ENCODE measurements around the gene IFIT3. TPM values are rescaled to one million over a fixed set of nuclear protein-coding genes. Genes with fewer than 3 reads are reported as not detected.

Gene IFIT3
- total RNA-seq, 1 experiment from 2014 or later = 7.2 TPM

- no TSS peak for BruUV-seq (replicated peaks)
- POLR2A ChIA-PET (ENCODE audit: unreplicated experiment) = interaction anchor here (0.6 kb wide), 1 partner anchor 64 kb away, joined by 4 read pairs; no protein-coding TSS in a partner anchor
- no peaks in the 10 kb centered on the region for H3K27me3 ChIP-seq (ENCODE audit: insufficient read depth, low read depth)
- H4K20me1 ChIP-seq (ENCODE audit: insufficient read depth) = no peaks in the 10 kb centered on the region
- peaks cover 16% of the 10 kb centered on the region; the same call in 1 of the 2 replicates for H3F3A ChIP-seq (ENCODE audit: insufficient read depth, low read depth)
- no peak overlapping the region for H3K4me2 ChIP-seq
- peaks cover 20% of the 10 kb centered on the region for H3K4me1 ChIP-seq (replicated peaks; ENCODE audit: insufficient read depth)
- no peaks in the 10 kb centered on the region for H3K36me3 ChIP-seq (ENCODE audit: low read depth)
- no peak for TF ChIP-seq EZH2 (IDR thresholded peaks at IDR 0.05; ENCODE audit: low read depth)
- TF ChIP-seq, protein P1, sequence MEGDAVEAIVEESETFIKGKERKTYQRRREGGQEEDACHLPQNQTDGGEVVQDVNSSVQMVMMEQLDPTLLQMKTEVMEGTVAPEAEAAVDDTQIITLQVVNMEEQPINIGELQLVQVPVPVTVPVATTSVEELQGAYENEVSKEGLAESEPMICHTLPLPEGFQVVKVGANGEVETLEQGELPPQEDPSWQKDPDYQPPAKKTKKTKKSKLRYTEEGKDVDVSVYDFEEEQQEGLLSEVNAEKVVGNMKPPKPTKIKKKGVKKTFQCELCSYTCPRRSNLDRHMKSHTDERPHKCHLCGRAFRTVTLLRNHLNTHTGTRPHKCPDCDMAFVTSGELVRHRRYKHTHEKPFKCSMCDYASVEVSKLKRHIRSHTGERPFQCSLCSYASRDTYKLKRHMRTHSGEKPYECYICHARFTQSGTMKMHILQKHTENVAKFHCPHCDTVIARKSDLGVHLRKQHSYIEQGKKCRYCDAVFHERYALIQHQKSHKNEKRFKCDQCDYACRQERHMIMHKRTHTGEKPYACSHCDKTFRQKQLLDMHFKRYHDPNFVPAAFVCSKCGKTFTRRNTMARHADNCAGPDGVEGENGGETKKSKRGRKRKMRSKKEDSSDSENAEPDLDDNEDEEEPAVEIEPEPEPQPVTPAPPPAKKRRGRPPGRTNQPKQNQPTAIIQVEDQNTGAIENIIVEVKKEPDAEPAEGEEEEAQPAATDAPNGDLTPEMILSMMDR (conservative IDR thresholded peaks at IDR 0.05) = no peak
- no peak overlapping the region for H3K27ac ChIP-seq
- H3K79me2 ChIP-seq (ENCODE audit: low read depth) = no peaks in the 10 kb centered on the region
- H3K9me2 ChIP-seq (ENCODE audit: insufficient read depth) = no peaks in the 10 kb centered on the region
- no peaks in the 10 kb centered on the region for H3K9me3 ChIP-seq (ENCODE audit: insufficient read depth, low read depth)
- DNase-seq = no peak
- CTCF ChIA-PET = no interaction called here
- H3K4me3 ChIP-seq = no peak overlapping the region
- no peak overlapping the region for H2AFZ ChIP-seq
- intact Hi-C loops (cut with micrococcal nuclease; ENCODE audit: unreplicated experiment) = no loop called here
Measured at GRCh38 chr10:89342206-89342958, 14.6 kb downstream of the IFIT3 start.

DNA sequence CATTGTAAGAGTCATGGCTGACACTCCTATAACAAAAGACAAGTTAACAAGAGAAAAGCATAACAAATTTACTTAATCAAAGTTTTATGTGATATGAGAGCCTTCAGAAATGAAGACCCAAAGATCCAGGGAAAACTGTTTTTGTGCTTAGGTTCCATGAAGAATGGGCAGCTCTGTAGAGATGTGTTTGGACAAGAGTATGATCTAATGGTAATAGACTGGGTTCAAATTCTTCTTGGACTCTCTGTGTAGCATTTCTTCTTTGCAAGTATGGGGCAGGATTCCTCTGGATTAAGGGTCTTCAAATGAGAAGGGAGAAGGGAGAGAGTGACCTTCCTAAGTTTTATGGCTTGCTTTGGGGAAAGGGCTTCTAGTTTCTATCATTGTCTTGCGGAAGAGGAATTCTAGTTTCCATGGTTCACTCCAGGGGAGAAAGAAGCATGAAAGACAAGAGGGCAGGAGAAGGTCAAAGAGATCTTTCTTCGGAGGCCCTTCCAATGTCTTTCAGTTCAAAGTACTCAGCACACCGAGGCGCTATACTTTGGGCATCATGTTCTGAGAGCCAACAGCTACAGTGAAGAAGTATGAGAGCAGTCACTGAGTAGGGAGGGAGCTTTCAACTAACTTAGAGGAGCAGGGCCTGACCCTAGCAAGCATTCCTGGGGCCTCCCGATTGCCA lies 15.4 kb downstream of the IFIT3 start:
- no TSS peak for BruUV-seq (replicated peaks)
- Histone ChIP-seq H3K4me2 (no peak overlapping the region), H4K20me1 (ENCODE audit: insufficient read depth) (no peaks in the 10 kb centered on the region), H3K27me3 (ENCODE audit: insufficient read depth, low read depth) (no peaks in the 10 kb centered on the region), H3K36me3 (ENCODE audit: low read depth) (no peaks in the 10 kb centered on the region), H3K9me2 (ENCODE audit: insufficient read depth) (no peaks in the 10 kb centered on the region), H3K27ac (no peak overlapping the region), H3K9me3 (ENCODE audit: insufficient read depth, low read depth) (no peaks in the 10 kb centered on the region), H2AFZ (no peak overlapping the region), H3F3A (ENCODE audit: insufficient read depth, low read depth) (peaks cover 16% of the 10 kb centered on the region; the same call in 1 of the 2 replicates), H3K4me3 (no peak overlapping the region), H3K4me1 (replicated peaks; ENCODE audit: insufficient read depth) (peaks cover 24% of the 10 kb centered on the region), H3K79me2 (ENCODE audit: low read depth) (no peaks in the 10 kb centered on the region)
- TF ChIP-seq, protein P1 (conservative IDR thresholded peaks at IDR 0.05) = no peak
- intact Hi-C loops (cut with micrococcal nuclease; ENCODE audit: unreplicated experiment) = no loop called here
- no peak for DNase-seq
- ChIA-PET POLR2A (ENCODE audit: unreplicated experiment) (no interaction called here), CTCF (no interaction called here)

DNA sequence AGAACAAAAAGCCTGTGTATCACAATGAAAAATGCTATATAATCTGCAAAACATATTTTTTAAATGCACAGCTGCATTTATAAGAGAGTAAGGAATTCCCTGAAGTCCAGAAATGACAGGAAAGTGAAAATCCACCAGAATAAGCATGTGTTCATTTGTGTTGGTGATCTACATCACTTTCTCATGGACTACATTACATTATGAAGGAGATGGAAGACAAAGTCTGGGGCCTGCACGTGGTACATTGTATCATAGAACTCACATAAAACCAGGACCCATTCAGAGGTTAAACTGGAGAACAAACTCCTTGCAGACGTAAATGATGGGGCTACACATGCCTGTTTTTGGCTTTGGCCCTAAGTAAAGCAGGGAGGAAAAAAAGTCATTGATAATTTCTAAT lies 16.4 kb downstream of the IFIT3 start:
- no peaks in the 10 kb centered on the region for H3K9me3 ChIP-seq (ENCODE audit: insufficient read depth, low read depth)
- H3K27me3 ChIP-seq (ENCODE audit: insufficient read depth, low read depth) = no peaks in the 10 kb centered on the region
- BruUV-seq (replicated peaks) = no TSS peak
- intact Hi-C loops (cut with micrococcal nuclease; ENCODE audit: unreplicated experiment) = no loop called here
- no peak overlapping the region for H3K4me3 ChIP-seq
- peaks cover 16% of the 10 kb centered on the region; the same call in 1 of the 2 replicates for H3F3A ChIP-seq (ENCODE audit: insufficient read depth, low read depth)
- H2AFZ ChIP-seq = no peak overlapping the region
- DNase-seq = no peak
- H3K79me2 ChIP-seq (ENCODE audit: low read depth) = no peaks in the 10 kb centered on the region
- peaks cover 24% of the 10 kb centered on the region for H3K4me1 ChIP-seq (replicated peaks; ENCODE audit: insufficient read depth)
- H3K36me3 ChIP-seq (ENCODE audit: low read depth) = no peaks in the 10 kb centered on the region
- H3K4me2 ChIP-seq = no peak overlapping the region
- H4K20me1 ChIP-seq (ENCODE audit: insufficient read depth) = no peaks in the 10 kb centered on the region
- CTCF ChIA-PET = no interaction called here
- no peak overlapping the region for H3K27ac ChIP-seq
- POLR2A ChIA-PET (ENCODE audit: unreplicated experiment) = no interaction called here
- no peak for TF ChIP-seq EZH2 (IDR thresholded peaks at IDR 0.05; ENCODE audit: low read depth)
- TF ChIP-seq, protein P1 (conservative IDR thresholded peaks at IDR 0.05) = no peak
- H3K9me2 ChIP-seq (ENCODE audit: insufficient read depth) = no peaks in the 10 kb centered on the region
